Tibial artery (tissue), 4 donors: ENCODE measurements around the gene PEAR1.

Experiments used
- DNase-seq, 2 donors: peaks; one replicate each; pipeline ENCODE4 v3.0.0-alpha.2; 2019
- H3K27ac ChIP-seq, 2 donors: fragments of 200-600 bp; sonication (generic) in 1 of 2; 1 replicate in 1 of 2; 2 replicates in 1 of 2; pipeline ENCODE4 v1.5.1; 2018 to 2019; ENCODE audit warnings: mild to moderate bottlenecking in 1 of 2
- H3K27me3 ChIP-seq, 2 donors: fragments of 200-600 bp; sonication (generic) in 1 of 2; one replicate each; pipeline versions ENCODE4 v1.5.1 to v1.6.0; 2016 to 2019
- H3K36me3 ChIP-seq, 3 donors: fragments of 200-600 bp; sonication (generic) in 2 of 3; one replicate each; pipeline ENCODE4 v1.5.1; 2016 to 2019; ENCODE audit warnings: mild to moderate bottlenecking in 2 of 3
- H3K4me1 ChIP-seq, 4 donors: fragments of 200-600 bp; sonication (generic) in 2 of 4; 1 replicate in 3 of 4; 2 replicates in 1 of 4; pipeline ENCODE4 v1.5.1; 2016 to 2019
- H3K4me3 ChIP-seq, 2 donors: fragments of 200-600 bp; sonication (generic) in 1 of 2; 1 replicate in 1 of 2; 2 replicates in 1 of 2; pipeline ENCODE4 v1.5.1; 2018 to 2019; ENCODE audit warnings: mild to moderate bottlenecking in 2 of 2
- H3K9me3 ChIP-seq, 3 donors: fragments of 200-600 bp; sonication (generic) in 1 of 3; one replicate each; pipeline ENCODE4 v1.5.1; 2016 to 2019
- intact Hi-C: fragments of 100-400 bp; cut with DNase I; formaldehyde crosslinking; loops from one replicate; pipeline ENCODE4 v1.15.0; 2023; ENCODE audit warnings: low total_unique reads
- TF ChIP-seq, protein P1 (sequence below), 2 experiments: fragments of 200-600 bp in 1 of 2; fragments of 450-650 bp in 1 of 2; IDR thresholded peaks; one replicate each; pipeline ENCODE4 v1.5.1; 2017 to 2019; ENCODE audit warnings: antibody characterized with exemption in 2 of 2, mild to moderate bottlenecking in 1 of 2, moderate library complexity in 1 of 2

The PEAR1 gene, protein sequence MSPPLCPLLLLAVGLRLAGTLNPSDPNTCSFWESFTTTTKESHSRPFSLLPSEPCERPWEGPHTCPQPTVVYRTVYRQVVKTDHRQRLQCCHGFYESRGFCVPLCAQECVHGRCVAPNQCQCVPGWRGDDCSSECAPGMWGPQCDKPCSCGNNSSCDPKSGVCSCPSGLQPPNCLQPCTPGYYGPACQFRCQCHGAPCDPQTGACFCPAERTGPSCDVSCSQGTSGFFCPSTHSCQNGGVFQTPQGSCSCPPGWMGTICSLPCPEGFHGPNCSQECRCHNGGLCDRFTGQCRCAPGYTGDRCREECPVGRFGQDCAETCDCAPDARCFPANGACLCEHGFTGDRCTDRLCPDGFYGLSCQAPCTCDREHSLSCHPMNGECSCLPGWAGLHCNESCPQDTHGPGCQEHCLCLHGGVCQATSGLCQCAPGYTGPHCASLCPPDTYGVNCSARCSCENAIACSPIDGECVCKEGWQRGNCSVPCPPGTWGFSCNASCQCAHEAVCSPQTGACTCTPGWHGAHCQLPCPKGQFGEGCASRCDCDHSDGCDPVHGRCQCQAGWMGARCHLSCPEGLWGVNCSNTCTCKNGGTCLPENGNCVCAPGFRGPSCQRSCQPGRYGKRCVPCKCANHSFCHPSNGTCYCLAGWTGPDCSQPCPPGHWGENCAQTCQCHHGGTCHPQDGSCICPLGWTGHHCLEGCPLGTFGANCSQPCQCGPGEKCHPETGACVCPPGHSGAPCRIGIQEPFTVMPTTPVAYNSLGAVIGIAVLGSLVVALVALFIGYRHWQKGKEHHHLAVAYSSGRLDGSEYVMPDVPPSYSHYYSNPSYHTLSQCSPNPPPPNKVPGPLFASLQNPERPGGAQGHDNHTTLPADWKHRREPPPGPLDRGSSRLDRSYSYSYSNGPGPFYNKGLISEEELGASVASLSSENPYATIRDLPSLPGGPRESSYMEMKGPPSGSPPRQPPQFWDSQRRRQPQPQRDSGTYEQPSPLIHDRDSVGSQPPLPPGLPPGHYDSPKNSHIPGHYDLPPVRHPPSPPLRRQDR

DNA sequence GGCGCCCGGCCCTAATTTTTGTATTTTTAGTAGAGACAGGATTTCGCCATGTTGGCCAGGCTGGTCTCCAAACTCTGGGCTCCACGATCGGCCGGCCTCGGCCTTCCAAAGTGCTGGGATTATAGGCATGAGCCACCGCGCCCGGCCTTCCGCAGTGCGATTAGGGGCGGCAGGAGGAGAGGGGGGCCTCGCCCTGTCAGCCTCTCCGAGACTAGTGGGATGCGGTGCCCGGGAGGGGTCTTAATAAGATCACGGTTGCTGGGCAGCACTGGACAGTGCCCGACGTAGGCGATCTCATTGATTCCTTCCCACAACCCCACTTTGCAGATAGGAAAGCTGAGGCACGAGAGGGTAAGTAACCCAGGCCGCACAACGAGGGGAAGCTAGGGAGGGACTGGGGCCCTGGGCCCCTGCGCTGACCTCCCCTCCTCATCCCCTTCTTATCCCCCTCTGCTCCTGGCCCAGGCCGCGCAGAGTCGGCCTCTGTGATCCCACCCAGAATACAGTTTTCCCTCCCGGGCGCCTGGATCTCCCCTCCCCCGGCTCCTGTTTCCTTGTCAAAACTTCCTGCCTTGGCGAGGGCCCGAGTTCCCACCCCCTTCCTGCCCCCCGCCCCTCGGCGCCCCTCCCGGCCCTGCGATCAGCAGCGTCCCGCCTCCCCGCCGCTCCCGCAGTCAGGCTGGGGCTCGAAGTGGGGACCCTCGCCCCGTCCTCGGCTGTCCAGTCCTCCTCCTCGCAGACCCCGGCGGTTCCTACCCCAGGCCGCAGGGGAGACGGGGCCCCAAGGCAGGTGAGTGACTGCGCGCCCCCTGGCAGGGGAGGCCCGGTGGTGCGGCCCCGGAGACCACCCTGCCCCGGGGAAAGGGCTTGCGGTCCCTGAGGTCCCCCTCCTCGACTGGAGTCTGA lies at the start of gene PEAR1:
Gene PEAR1, plus strand, starts transcription at position 671 of the 906 bp plus-strand sequence. CDS start 10,209 bp downstream, outside the sequence.
- Histone ChIP-seq H3K4me1 (peaks cover 7 to 57% (median 49%) of the 10 kb centered on the region in 4 donors), H3K27ac (peak within 1 kb of the TSS; percentile 95 to 97), H3K36me3 (no peaks in the 10 kb centered on the region), H3K27me3 (peaks cover 0 to 6% of the 10 kb centered on the region in 2 donors), H3K4me3 (peak within 1 kb of the TSS; percentile 72 to 74), H3K9me3 (no peaks in the 10 kb centered on the region)
- peak; percentile 47 to 78 for DNase-seq
- TF ChIP-seq, protein P1, sequence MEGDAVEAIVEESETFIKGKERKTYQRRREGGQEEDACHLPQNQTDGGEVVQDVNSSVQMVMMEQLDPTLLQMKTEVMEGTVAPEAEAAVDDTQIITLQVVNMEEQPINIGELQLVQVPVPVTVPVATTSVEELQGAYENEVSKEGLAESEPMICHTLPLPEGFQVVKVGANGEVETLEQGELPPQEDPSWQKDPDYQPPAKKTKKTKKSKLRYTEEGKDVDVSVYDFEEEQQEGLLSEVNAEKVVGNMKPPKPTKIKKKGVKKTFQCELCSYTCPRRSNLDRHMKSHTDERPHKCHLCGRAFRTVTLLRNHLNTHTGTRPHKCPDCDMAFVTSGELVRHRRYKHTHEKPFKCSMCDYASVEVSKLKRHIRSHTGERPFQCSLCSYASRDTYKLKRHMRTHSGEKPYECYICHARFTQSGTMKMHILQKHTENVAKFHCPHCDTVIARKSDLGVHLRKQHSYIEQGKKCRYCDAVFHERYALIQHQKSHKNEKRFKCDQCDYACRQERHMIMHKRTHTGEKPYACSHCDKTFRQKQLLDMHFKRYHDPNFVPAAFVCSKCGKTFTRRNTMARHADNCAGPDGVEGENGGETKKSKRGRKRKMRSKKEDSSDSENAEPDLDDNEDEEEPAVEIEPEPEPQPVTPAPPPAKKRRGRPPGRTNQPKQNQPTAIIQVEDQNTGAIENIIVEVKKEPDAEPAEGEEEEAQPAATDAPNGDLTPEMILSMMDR (IDR thresholded peaks at IDR 0.05), result no peak
- intact Hi-C loops, result no loop called here

GRCh38 chr1:156844102-156844501 lies 49.4 kb upstream of the PEAR1 start:
- peaks cover 0 to 99% of the 10 kb centered on the region in 2 donors for H3K27me3 ChIP-seq
- peaks cover 0 to 16% (median 9%) of the 10 kb centered on the region in 4 donors for H3K4me1 ChIP-seq
- no peak overlapping the region for H3K27ac ChIP-seq
- H3K36me3 ChIP-seq, result no peaks in the 10 kb centered on the region
- TF ChIP-seq, protein P1 (IDR thresholded peaks at IDR 0.05), result no peak
- no peak overlapping the region for H3K4me3 ChIP-seq
- DNase-seq, result no peak
- H3K9me3 ChIP-seq, result no peaks in the 10 kb centered on the region
- intact Hi-C loops, result loop anchor here (5.0 kb wide), 2 partner anchors 38 to 78 kb away; partner anchors contain the start of gene LRRC71

GRCh38 chr1:156844638-156845037 lies 48.9 kb upstream of the PEAR1 start:
- TF ChIP-seq, protein P1 (IDR thresholded peaks at IDR 0.05), result no peak
- H3K4me3 ChIP-seq, result no peak overlapping the region
- H3K4me1 ChIP-seq, result peaks cover 0 to 16% (median 9%) of the 10 kb centered on the region in 4 donors
- no peak overlapping the region for H3K27ac ChIP-seq
- intact Hi-C loops, result loop anchor here (5.0 kb wide), 2 partner anchors 38 to 78 kb away; partner anchors contain the start of gene LRRC71
- H3K9me3 ChIP-seq, result no peaks in the 10 kb centered on the region
- H3K36me3 ChIP-seq, result no peaks in the 10 kb centered on the region
- no peak for DNase-seq
- H3K27me3 ChIP-seq, result peaks cover 0 to 99% of the 10 kb centered on the region in 2 donors

DNA sequence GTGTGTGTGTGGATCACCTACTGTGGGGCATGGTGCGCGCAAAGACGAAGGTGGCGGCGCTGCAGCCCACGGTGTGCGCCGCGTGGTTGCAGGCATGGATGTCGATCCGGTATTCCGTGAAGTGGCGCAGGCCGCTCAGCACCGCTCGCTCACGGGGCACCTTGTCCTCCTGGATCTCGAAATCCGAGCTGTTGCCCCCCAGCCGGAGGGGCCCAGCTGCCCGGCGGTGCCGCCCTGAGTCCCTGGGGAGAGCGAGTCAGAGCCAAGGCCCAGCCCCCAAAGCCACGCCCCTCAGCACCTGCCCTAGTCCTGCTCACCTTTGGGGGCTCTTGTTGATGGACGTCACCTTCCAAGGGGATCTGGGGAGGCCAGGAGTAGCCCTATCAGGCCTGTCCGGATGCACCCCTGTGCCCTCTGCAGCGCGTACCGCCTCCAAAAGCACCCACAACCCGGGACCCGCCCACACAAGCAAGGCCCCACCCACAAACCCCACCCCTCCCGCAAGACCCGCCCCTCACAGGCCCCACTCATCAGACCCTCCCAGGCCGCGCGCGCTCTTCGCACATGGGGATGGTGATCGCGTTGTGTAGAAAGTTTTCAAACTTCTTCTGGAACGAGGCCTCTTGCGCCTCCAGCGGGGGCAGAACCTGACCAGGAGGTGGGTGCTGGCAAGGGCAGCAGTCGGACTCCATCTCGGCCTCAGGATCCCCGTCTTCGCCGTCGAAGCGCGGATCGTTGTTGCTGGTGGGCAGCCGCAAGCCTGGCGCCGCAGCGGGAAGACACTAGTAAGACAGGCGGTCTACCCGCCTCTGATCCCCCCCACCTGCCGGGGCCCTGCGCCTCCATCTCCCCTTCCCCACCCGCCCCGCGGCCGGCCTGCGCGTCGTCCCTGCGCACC lies 48.2 kb upstream of the PEAR1 start:
- no peaks in the 10 kb centered on the region for H3K36me3 ChIP-seq
- H3K27ac ChIP-seq, result no peak overlapping the region
- DNase-seq, result no peak
- no peak overlapping the region for H3K4me3 ChIP-seq
- H3K4me1 ChIP-seq, result peaks cover 0 to 16% (median 9%) of the 10 kb centered on the region in 4 donors
- H3K27me3 ChIP-seq, result peaks cover 0 to 92% of the 10 kb centered on the region in 2 donors
- intact Hi-C loops, result no loop called here
- no peaks in the 10 kb centered on the region for H3K9me3 ChIP-seq
- TF ChIP-seq, protein P1 (IDR thresholded peaks at IDR 0.05), result no peak
